HEK293 (cell line): ENCODE results near the gene BEX1.

Source experiments
- CTCF ChIA-PET: fragments of 350-600 bp; formaldehyde crosslinking; extraction: SDS; loops from one replicate; lab custom pipeline; 2021; ENCODE audit warnings: antibody characterized with exemption; lab: Yijun Ruan, JAX
- POLR2A ChIA-PET: fragments of 300-600 bp; formaldehyde crosslinking; extraction: SDS; loops from one replicate; lab custom pipeline; 2020; ENCODE audit warnings: antibody characterized with exemption, inconsistent platforms; lab: Yijun Ruan, JAX
- H3K27ac ChIP-seq: fragments of 200-500 bp; sonication (Bioruptor generic); 2 replicates; pipeline ENCODE4 v1.5.1; 2014; ENCODE audit warnings: low read depth, low read length, control low read depth, inconsistent platforms; ENCODE audit errors: extremely low read depth
- H3K36me3 ChIP-seq, 2 experiments: fragments of 200-500 bp in 1 of 2; sonication (Bioruptor generic) in 1 of 2; 1 replicate in 1 of 2; 2 replicates in 1 of 2; pipeline ENCODE4 v1.5.1; 2014 to 2017; ENCODE audit warnings: inconsistent platforms in 2 of 2, low read length in 2 of 2; ENCODE audit not compliant: control insufficient read depth in 2 of 2, insufficient read depth in 1 of 2
- H3K4me1 ChIP-seq: fragments of 200-500 bp; sonication (Bioruptor generic); 2 replicates; pipeline ENCODE4 v1.5.1; 2014; ENCODE audit warnings: mild to moderate bottlenecking, low read length, inconsistent platforms; ENCODE audit not compliant: control insufficient read depth, insufficient read depth
- H3K4me3 ChIP-seq: 2 replicates; pipeline ENCODE4 v1.5.1; 2011; ENCODE audit warnings: low read depth, mild to moderate bottlenecking, control low read depth, low read length, moderate library complexity
- H3K9me3 ChIP-seq: fragments of 200-500 bp; sonication (Bioruptor generic); 2 replicates; pipeline ENCODE4 v1.5.1; 2014; ENCODE audit warnings: low read depth, low read length, inconsistent platforms; ENCODE audit not compliant: control insufficient read depth, insufficient read depth
- GLI4 ChIP-seq: fragments of 450-650 bp; formaldehyde crosslinking; IDR thresholded peaks from 2 replicates; pipeline ENCODE4 v1.5.1; 2016; ENCODE audit warnings: missing biosample characterization, missing genetic modification characterization
- PRDM1 ChIP-seq: fragments of 450-650 bp; formaldehyde crosslinking; IDR thresholded peaks from 2 replicates; pipeline ENCODE4; 2016; ENCODE audit warnings: missing biosample characterization, missing genetic modification characterization
- REST ChIP-seq: fragments of 450-650 bp; formaldehyde crosslinking; IDR thresholded peaks from 2 replicates; pipeline ENCODE4 v1.5.1; 2016; ENCODE audit warnings: missing biosample characterization, missing genetic modification characterization
- SP3 ChIP-seq: fragments of 450-650 bp; formaldehyde crosslinking; IDR thresholded peaks from 2 replicates; pipeline ENCODE4 v1.5.1; 2016; ENCODE audit warnings: missing biosample characterization, missing genetic modification characterization
- TCF7L2 ChIP-seq: IDR thresholded peaks from 2 replicates; pipeline ENCODE4 v1.6.1; 2011; ENCODE audit warnings: low read depth, mild to moderate bottlenecking, inconsistent platforms, low read length, moderate library complexity, borderline replicate concordance
- ZBTB6 ChIP-seq: fragments of 450-650 bp; formaldehyde crosslinking; IDR thresholded peaks from 2 replicates; pipeline ENCODE4 v1.5.1; 2017; ENCODE audit warnings: missing biosample characterization, missing genetic modification characterization
- ZFP69B ChIP-seq: fragments of 450-650 bp; formaldehyde crosslinking; IDR thresholded peaks from 2 replicates; pipeline ENCODE4 v1.5.1; 2016; ENCODE audit warnings: missing biosample characterization, missing genetic modification characterization
- ZNF132 ChIP-seq: fragments of 450-650 bp; formaldehyde crosslinking; IDR thresholded peaks from 2 replicates; pipeline ENCODE4 v1.5.1; 2017; ENCODE audit warnings: missing biosample characterization, missing genetic modification characterization, borderline replicate concordance
- ZNF138 ChIP-seq: fragments of 450-650 bp; formaldehyde crosslinking; IDR thresholded peaks from 2 replicates; pipeline ENCODE4 v1.5.1; 2016; ENCODE audit warnings: missing biosample characterization, missing genetic modification characterization, borderline replicate concordance
- ZNF146 ChIP-seq: fragments of 450-650 bp; formaldehyde crosslinking; IDR thresholded peaks from 2 replicates; pipeline ENCODE4 v1.5.1; 2016; ENCODE audit warnings: missing biosample characterization, missing genetic modification characterization
- ZNF19 ChIP-seq: fragments of 450-650 bp; formaldehyde crosslinking; IDR thresholded peaks from 2 replicates; pipeline ENCODE4; 2016; ENCODE audit warnings: missing biosample characterization, missing genetic modification characterization, low read depth
- ZNF223 ChIP-seq: fragments of 450-650 bp; formaldehyde crosslinking; IDR thresholded peaks from 2 replicates; pipeline ENCODE4 v1.5.1; 2016; ENCODE audit warnings: missing biosample characterization, missing genetic modification characterization
- ZNF274 ChIP-seq, 2 experiments: fragments of 200-500 bp in 1 of 2; fragments of 450-650 bp in 1 of 2; sonication (Bioruptor generic) in 1 of 2; formaldehyde crosslinking in 1 of 2; IDR thresholded peaks; 2 replicates each; pipeline versions ENCODE4 v1.5.1 to v1.6.1; 2014 to 2016; ENCODE audit warnings: borderline replicate concordance in 1 of 2, inconsistent platforms in 1 of 2, low read length in 1 of 2, missing biosample characterization in 1 of 2, missing genetic modification characterization in 1 of 2
- ZNF394 ChIP-seq: fragments of 450-650 bp; formaldehyde crosslinking; IDR thresholded peaks from 2 replicates; pipeline ENCODE4 v1.5.1; 2016; ENCODE audit warnings: missing biosample characterization, missing genetic modification characterization, mild to moderate bottlenecking, moderate library complexity, borderline replicate concordance
- ZNF404 ChIP-seq: fragments of 450-650 bp; formaldehyde crosslinking; IDR thresholded peaks from 2 replicates; pipeline ENCODE4 v1.5.1; 2017; ENCODE audit warnings: missing biosample characterization, missing genetic modification characterization
- ZNF416 ChIP-seq: fragments of 450-650 bp; formaldehyde crosslinking; IDR thresholded peaks from 2 replicates; pipeline ENCODE4 v1.5.1; 2016; ENCODE audit warnings: missing biosample characterization, missing genetic modification characterization
- ZNF501 ChIP-seq: fragments of 450-650 bp; formaldehyde crosslinking; IDR thresholded peaks from 2 replicates; pipeline ENCODE4 v1.5.1; 2016; ENCODE audit warnings: missing biosample characterization, missing genetic modification characterization
- ZNF510 ChIP-seq: fragments of 450-650 bp; formaldehyde crosslinking; IDR thresholded peaks from 2 replicates; pipeline ENCODE4 v1.5.1; 2018; ENCODE audit warnings: mild to moderate bottlenecking, missing genetic modification characterization, missing biosample characterization; ENCODE audit not compliant: insufficient replicate concordance
- ZNF518A ChIP-seq: fragments of 450-650 bp; formaldehyde crosslinking; conservative IDR thresholded peaks from 2 replicates; pipeline ENCODE4 v1.5.1; 2016; ENCODE audit warnings: low read depth, missing biosample characterization, missing genetic modification characterization
- ZNF558 ChIP-seq: fragments of 450-650 bp; formaldehyde crosslinking; IDR thresholded peaks from 2 replicates; pipeline ENCODE4 v1.5.1; 2016; ENCODE audit warnings: missing biosample characterization, missing genetic modification characterization
- ZNF624 ChIP-seq: fragments of 450-650 bp; formaldehyde crosslinking; IDR thresholded peaks from 2 replicates; pipeline ENCODE4 v1.5.1; 2017; ENCODE audit warnings: missing biosample characterization, missing genetic modification characterization
- ZNF654 ChIP-seq: fragments of 450-650 bp; formaldehyde crosslinking; IDR thresholded peaks from 2 replicates; pipeline ENCODE4 v1.5.1; 2016; ENCODE audit warnings: low read depth, missing biosample characterization, missing genetic modification characterization
- ZNF658 ChIP-seq: fragments of 450-650 bp; formaldehyde crosslinking; IDR thresholded peaks from 2 replicates; pipeline ENCODE4; 2016; ENCODE audit warnings: missing biosample characterization, missing genetic modification characterization
- ZNF792 ChIP-seq: fragments of 450-650 bp; formaldehyde crosslinking; IDR thresholded peaks from 2 replicates; pipeline ENCODE4 v1.5.1; 2016; ENCODE audit warnings: missing biosample characterization, missing genetic modification characterization
- ZSCAN4 ChIP-seq: fragments of 450-650 bp; formaldehyde crosslinking; IDR thresholded peaks from 2 replicates; pipeline ENCODE4 v1.5.1; 2017; ENCODE audit warnings: missing biosample characterization, missing genetic modification characterization

The BEX1 gene

GRCh38 chrX:103063191-103063845, 653 bp downstream of the BEX1 start (continued):
- no peak for TF ChIP-seq ZNF624 (tag by site-specific recombination)
- no peak for TF ChIP-seq ZNF654
- TF ChIP-seq SP3 (tag by site-specific recombination), result peak; percentile 25; the same call in 1 of the 2 replicates
- no peak for TF ChIP-seq ZNF658 (tag by site-specific recombination)
- TF ChIP-seq ZNF223 (tag by site-specific recombination), result no peak
- no peak for TF ChIP-seq ZNF404
- TF ChIP-seq ZNF510, result no peak
- TF ChIP-seq REST (tag by site-specific recombination), result peak; percentile 94
- no peak for TF ChIP-seq ZNF558 (tag by site-specific recombination)
- no peak for TF ChIP-seq ZNF19 (tag by site-specific recombination)
- TF ChIP-seq ZNF146 (tag by site-specific recombination), result no peak
- TF ChIP-seq ZNF518A, result no peak
- no peak for TF ChIP-seq ZSCAN4 (tag by site-specific recombination)
- TF ChIP-seq ZNF394 (tag by site-specific recombination), result no peak

GRCh38 chrX:103061486-103061885, 2.5 kb downstream of the BEX1 start:
- no peaks in the 10 kb centered on the region for H3K36me3 ChIP-seq
- POLR2A ChIA-PET, result no interaction called here
- TF ChIP-seq ZNF132, result no peak
- no peak for TF ChIP-seq GLI4
- no peak for TF ChIP-seq TCF7L2
- no peak for TF ChIP-seq ZNF138
- TF ChIP-seq ZNF274 (IDR thresholded peaks at IDR 0.05; ENCODE audit: low read length), result no peak
- TF ChIP-seq ZNF274 (tag by site-specific recombination; IDR thresholded peaks at IDR 0.05; ENCODE audit: borderline replicate concordance), result no peak
- TF ChIP-seq ZNF416 (tag by site-specific recombination), result no peak
- TF ChIP-seq PRDM1 (tag by site-specific recombination), result no peak
- TF ChIP-seq ZNF792 (tag by site-specific recombination), result no peak
- no peak for TF ChIP-seq ZBTB6 (tag by site-specific recombination)
- TF ChIP-seq ZFP69B (tag by site-specific recombination), result no peak
- TF ChIP-seq ZNF501 (tag by site-specific recombination), result no peak
- H3K4me3 ChIP-seq, result no peak overlapping the region
- H3K9me3 ChIP-seq, result no peaks in the 10 kb centered on the region
- CTCF ChIA-PET, result interaction anchor here (1.2 kb wide), 1 partner anchor 110 kb away, joined by 3 read pairs; no protein-coding TSS in a partner anchor
- H3K27ac ChIP-seq, result no peak overlapping the region
- H3K4me1 ChIP-seq, result no peaks in the 10 kb centered on the region
